ENCODE measurements around the gene MARCHF9. TPM values are rescaled to one million over a fixed set of nuclear protein-coding genes. Genes with fewer than 3 reads are reported as not detected.
A peak's percentile ranks its signal among the peaks of the same experiment; 100 is the strongest.

MARCHF9 gene
- total RNA-seq, 2 experiments from 2014 or later, result 29.2 to 31.4 TPM

DNA sequence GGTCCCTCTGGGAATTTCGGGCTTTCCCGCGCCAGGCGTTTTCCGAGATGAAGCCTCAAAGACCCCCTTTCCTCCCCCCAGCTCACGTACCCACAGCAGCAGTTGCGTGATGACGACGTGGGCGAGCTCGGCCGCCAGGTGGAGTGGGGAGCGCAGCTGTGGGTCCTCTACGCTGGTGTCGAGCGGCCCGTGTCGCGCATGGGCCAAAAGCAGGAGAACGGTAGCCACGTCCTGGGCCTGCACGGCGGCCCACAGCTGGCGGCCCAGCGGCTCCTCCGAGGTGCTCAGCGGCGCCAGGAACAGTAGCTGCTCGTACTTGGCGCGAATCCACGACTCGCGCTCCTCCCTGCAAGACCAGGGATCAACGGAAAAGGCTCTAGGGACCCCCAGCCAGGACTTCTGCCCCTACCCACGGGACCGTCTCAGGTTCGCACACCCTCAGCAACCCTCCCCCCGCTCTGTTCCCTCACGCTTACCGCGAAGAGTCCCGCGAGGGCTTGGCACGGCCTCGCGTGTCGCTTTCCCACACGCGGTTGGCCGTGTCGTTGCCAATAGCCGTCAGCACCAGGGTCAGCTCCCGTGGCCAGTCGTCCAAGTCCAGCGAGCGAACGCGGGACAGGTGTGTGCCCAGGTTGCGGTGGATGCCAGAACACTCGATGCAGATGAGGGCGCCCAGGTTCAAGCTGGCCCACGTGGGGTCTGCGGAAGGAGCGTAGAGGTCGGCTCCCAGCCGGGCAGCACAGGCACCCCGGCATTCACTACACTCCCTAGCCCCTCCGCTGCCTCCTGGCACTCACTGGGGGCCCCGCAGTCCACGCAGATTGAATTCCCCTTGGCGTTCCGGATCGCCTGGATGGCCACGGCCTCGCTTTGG is 27.8 kb upstream of the MARCHF9 start:
- POLR2A ChIA-PET, result interaction anchor here (1.0 kb wide), 1 partner anchor 18 kb away, joined by 3 read pairs; the partner anchor contains the start of gene TSPAN31
- Mint-ChIP-seq H3K4me3 (no peak overlapping the region), H3K27me3 (no peaks in the 10 kb centered on the region), H3K27ac (no peak overlapping the region), H3K4me1 (peaks cover 2% of the 10 kb centered on the region), H3K36me3 (ENCODE audit: low read depth) (peaks cover 65% of the 10 kb centered on the region), H3K9me3 (no peaks in the 10 kb centered on the region)
- CTCF ChIA-PET, result interaction anchor here (1.9 kb wide), 1 partner anchor 14 kb away, joined by 10 read pairs; no protein-coding TSS in a partner anchor
- peak; percentile 16 for DNase-seq

DNA sequence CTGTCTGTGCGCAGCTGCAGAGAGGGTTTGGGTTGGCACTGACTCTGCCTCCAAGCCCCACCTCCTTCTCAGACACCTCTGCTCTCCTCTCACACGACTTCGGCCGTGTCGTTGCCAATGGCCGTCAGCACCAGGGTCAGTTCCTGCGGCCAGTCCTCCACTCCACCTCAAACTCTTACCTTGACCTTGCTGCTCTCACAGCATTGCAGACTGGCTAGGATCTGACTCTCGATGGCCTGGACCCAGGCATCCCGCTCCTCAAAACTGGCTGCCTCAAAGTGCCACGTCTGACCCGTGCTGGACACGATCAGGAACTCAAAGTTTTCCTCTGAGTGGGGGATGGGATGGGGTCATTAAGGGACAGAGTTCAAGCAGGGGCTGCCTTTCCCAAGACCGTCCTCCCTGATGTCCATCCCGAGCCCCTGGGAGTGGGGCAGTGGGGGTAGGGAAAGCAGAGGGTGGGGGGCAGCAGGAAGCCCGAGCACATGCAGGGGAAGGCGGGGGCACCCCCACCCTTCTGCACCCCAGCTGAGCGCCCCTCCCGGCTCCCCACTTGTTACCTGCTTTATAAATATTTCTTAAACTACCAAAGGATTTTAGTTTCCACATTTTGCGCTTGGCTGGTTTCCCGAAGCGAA is 27.0 kb upstream of the MARCHF9 start:
- H3K4me3 Mint-ChIP-seq, result no peak overlapping the region
- H3K36me3 Mint-ChIP-seq (ENCODE audit: low read depth), result peaks cover 72% of the 10 kb centered on the region

DNA sequence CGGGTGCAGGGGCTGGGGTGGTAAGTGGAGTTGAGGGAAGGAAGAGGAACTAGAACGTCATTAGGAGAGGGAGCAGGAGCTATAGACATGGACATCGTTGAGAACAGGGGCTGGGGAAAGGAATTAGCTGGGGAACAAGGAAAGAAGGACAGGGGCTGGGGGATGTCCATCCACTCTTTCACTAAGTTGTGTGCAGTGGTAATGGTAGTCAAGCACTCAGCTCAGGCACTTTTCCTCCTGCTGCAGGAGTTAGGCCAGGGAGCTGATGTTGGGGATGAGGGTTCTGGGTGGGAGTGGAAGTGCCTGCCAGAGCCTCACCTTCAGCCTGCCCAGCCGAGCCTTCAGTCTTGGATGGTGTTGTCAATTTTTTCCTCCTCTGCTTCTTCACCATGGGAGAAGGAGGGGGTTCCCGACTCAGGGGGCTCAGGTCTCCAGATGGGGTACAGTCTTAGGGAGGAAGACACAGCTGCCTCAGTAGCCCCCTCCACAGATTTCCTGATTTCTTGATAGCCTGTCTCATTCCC is 25.5 kb upstream of the MARCHF9 start:
- peaks cover 2% of the 10 kb centered on the region for H3K4me1 Mint-ChIP-seq
- no peaks in the 10 kb centered on the region for H3K9me3 Mint-ChIP-seq
- no peak overlapping the region for H3K4me3 Mint-ChIP-seq
- CTCF ChIA-PET, result interaction anchor here (0.9 kb wide), 1 partner anchor 12 kb away, joined by 4 read pairs; no protein-coding TSS in a partner anchor
- no peaks in the 10 kb centered on the region for H3K27me3 Mint-ChIP-seq
- H3K27ac Mint-ChIP-seq, result no peak overlapping the region
- DNase-seq, result no peak
- peaks cover 82% of the 10 kb centered on the region for H3K36me3 Mint-ChIP-seq (ENCODE audit: low read depth)
- POLR2A ChIA-PET, result interaction anchor here (0.9 to 5.2 kb wide), 4 partner anchors 8 to 129 kb away, joined by 3 to 25 read pairs (median 4); partner anchors contain the start of gene TSPAN31

More for the DNA sequence above, 27.0 kb upstream of the MARCHF9 start:
- Mint-ChIP-seq H3K9me3 (no peaks in the 10 kb centered on the region), H3K27me3 (no peaks in the 10 kb centered on the region), H3K27ac (no peak overlapping the region), H3K4me1 (peaks cover 2% of the 10 kb centered on the region)
- ChIA-PET POLR2A (interaction anchor here (5.2 kb wide), 1 partner anchor 13 kb away, joined by 25 read pairs; no protein-coding TSS in a partner anchor), CTCF (no interaction called here)
- DNase-seq, result peak; percentile 15

DNA sequence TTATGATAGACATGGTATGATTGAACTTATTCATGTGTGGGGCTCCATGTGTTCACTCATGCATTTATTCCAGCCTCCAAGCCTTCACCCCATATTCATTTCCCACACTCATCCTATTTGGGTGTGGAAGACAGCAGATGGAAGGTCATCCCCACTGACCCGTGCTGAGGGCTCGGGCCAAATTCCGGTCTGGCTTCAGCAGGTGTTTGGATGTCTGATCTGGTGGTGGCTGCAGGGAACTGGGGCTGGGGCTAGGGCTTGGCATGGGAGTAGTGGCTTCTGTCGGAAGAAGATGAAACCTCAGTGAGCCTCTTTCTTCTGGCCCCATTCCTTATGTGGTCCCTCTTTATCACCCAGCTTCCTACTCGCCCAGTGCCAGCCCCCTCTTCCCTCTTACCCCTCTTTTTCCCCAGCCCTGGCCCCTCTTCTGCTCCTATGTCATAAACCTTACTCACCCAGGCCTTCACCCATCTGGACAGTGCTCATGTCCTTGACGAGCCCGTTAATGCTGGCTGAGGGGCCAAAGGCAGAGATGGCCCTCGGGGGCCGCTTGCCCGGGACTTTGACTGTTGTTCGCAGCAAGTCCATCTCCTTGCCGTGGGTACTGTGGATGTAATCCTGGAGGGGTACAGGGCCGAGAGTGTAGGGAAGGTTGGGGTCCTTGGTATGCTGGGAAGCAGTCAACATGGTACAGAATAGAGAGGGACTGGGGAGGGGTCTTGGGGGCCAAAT is 24.4 kb upstream of the MARCHF9 start:
- Mint-ChIP-seq H3K27ac (no peak overlapping the region), H3K4me3 (no peak overlapping the region), H3K9me3 (no peaks in the 10 kb centered on the region), H3K27me3 (no peaks in the 10 kb centered on the region), H3K36me3 (ENCODE audit: low read depth) (peaks cover 84% of the 10 kb centered on the region), H3K4me1 (peaks cover 3% of the 10 kb centered on the region)
- POLR2A ChIA-PET, result interaction anchor here (1.5 to 5.2 kb wide), 4 partner anchors 7 to 14 kb away, joined by 4 to 25 read pairs (median 8); partner anchors contain the start of gene TSPAN31
- CTCF ChIA-PET, result no interaction called here
- no peak for DNase-seq

DNA sequence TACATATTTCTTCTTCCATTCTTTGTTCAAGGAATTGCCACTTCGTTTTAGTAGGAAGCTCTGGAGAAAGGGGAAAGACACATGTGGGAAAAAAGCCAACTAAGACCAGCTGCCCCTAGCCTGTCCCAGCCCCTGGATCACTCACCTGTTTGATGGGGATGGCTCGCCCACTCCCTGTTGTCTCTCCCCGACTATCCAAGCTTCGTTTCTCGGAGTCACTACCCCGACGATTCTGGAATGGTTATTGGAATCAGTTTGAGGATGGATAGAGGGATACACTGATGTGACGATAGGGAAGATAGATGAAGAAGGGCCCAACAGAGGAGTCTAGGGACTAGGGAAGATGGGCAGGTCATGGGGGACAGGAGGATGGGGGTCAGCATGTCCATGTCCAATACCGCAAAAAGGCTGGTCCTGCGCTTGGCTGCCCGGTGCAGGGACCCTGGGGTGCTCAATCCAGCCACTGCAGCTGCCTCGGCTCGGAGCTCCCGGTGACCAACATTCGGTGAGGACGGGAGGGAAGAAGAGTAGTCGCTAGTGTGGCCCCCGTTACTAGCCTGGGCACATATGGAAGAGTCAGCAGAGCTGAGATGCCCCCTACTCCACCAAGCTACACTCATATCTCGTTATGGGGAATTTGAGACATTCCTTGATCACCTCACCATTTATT is 23.4 kb upstream of the MARCHF9 start:
- DNase-seq, result no peak
- Mint-ChIP-seq H3K4me3 (no peak overlapping the region), H3K4me1 (peaks cover 6% of the 10 kb centered on the region), H3K9me3 (no peaks in the 10 kb centered on the region), H3K27me3 (no peaks in the 10 kb centered on the region), H3K27ac (no peak overlapping the region), H3K36me3 (ENCODE audit: low read depth) (peaks cover 84% of the 10 kb centered on the region)
- ChIA-PET CTCF (no interaction called here), POLR2A (interaction anchor here (0.7 to 5.2 kb wide), 3 partner anchors 8 to 37 kb away, joined by 3 to 25 read pairs (median 11); partner anchors contain the start of gene OS9)

DNA sequence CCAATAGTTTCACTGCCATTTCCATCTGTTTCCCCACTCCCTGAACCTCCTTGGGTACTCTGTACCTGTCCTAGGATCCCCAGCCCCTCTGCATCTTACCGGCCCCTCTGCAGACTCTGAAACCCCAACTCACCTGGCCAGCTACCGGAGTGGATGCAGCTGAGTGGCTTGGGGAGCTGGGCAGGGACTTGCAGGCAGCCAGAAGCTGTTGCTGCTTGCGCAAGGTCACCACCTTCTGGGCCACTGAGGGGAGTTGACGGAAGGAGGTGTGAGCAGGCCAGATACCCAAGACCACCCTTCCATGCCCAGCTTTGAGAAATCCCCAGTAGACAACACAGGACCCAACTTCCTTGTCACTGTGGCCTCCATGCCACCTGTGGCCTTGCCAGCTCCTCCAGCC is 22.6 kb upstream of the MARCHF9 start:
- CTCF ChIA-PET, result no interaction called here
- Mint-ChIP-seq H3K4me1 (peaks cover 10% of the 10 kb centered on the region), H3K27me3 (no peaks in the 10 kb centered on the region), H3K4me3 (no peak overlapping the region), H3K9me3 (no peaks in the 10 kb centered on the region), H3K36me3 (ENCODE audit: low read depth) (peaks cover 84% of the 10 kb centered on the region), H3K27ac (no peak overlapping the region)
- POLR2A ChIA-PET, result interaction anchor here (1.2 to 5.2 kb wide), 3 partner anchors 9 to 11 kb away, joined by 4 to 25 read pairs (median 11); no protein-coding TSS in a partner anchor
- no peak for DNase-seq

DNA sequence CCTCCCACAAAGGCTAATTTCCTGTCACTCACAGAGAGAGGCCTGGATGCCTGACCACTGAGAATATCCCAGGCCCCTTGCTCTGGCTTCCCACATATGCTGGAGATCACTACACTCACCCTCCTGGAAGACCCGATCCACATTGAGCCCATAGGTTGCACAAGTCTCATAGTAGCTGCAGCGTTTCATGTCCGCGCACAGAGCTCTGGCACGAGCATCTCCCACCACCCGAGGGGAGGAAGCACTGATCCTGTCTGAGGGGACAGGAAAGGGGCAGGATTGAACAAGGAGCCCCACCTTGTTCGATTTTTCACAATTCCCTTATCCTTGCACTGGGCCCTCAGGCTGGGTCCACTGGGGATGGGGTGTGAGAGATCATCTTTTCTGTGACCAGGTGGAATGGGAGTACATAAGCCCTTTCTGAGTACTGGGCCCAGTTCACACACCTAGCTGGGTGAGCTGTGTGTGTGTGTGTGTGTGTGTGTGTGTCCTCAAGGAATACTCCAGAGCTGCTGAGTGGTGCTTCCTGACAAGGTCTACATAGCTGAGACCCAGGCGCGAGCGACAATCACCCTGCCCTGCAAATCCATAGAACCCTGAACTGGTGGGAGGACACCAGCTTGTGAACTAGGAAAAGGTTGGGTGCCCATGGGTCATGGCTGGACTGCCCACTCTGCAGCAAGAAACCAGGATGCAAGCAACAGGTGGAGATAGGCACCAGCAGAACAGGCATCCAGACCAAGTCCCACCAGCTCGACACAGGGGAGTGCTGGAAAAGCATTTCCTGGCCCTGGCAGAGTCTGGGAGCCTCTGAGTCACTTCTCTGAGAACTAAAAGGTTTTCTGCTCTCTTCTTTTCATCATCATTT is 21.9 kb upstream of the MARCHF9 start:
- peaks cover 10% of the 10 kb centered on the region for H3K4me1 Mint-ChIP-seq
- no peaks in the 10 kb centered on the region for H3K27me3 Mint-ChIP-seq
- DNase-seq, result no peak
- H3K4me3 Mint-ChIP-seq, result no peak overlapping the region
- POLR2A ChIA-PET, result interaction anchor here (1.2 to 5.2 kb wide), 3 partner anchors 8 to 12 kb away, joined by 4 to 25 read pairs (median 11); no protein-coding TSS in a partner anchor
- H3K36me3 Mint-ChIP-seq (ENCODE audit: low read depth), result peaks cover 78% of the 10 kb centered on the region
- CTCF ChIA-PET, result no interaction called here
- H3K27ac Mint-ChIP-seq, result peak overlapping the region; percentile 23
- no peaks in the 10 kb centered on the region for H3K9me3 Mint-ChIP-seq

DNA sequence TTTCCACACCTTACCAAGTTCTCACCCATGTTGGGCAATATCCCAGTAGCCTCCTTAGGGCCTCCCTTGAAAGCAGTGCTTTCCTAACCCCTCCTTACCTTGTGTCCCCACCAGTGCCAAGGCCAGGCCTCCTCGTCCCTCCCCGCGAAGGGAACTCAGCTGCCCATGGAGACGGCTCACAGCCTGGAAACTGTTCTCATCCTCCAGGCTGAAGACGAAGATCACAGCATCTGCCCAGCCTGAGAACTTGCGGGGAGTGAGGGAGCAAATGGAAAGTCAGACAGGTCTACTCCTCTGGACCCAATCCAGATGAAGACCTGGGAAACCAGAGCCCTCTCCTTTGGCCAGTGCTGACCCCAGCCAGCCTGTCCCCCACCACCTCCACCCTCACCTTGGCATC is 21.0 kb upstream of the MARCHF9 start:
- ChIA-PET POLR2A (interaction anchor here (3.2 kb wide), 1 partner anchor 11 kb away, joined by 11 read pairs; no protein-coding TSS in a partner anchor), CTCF (no interaction called here)
- no peak for DNase-seq
- Mint-ChIP-seq H3K36me3 (ENCODE audit: low read depth) (peaks cover 73% of the 10 kb centered on the region), H3K4me3 (no peak overlapping the region), H3K4me1 (peaks cover 12% of the 10 kb centered on the region), H3K9me3 (no peaks in the 10 kb centered on the region), H3K27ac (no peak overlapping the region), H3K27me3 (no peaks in the 10 kb centered on the region)

DNA sequence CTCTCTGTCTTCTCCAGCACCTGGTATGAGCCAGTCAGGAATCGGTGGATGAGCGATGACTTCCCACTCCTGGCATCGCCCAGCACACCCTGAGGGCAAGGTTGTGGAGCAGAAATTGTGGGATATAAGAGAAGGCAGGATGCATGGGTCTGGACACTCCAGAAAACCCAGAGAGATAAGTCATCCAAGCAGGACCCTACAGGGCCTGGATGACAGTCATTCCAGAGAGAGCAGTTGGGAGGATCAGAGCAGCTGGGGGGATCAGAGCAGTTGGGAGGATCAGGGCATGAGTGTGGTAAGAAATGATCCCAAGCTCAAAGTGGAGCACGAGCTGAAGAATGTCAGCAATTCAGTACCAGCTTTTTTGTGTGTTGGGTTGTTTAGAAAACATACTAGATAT is 20.3 kb upstream of the MARCHF9 start:
- no peak overlapping the region for H3K27ac Mint-ChIP-seq
- DNase-seq, result no peak
- H3K36me3 Mint-ChIP-seq (ENCODE audit: low read depth), result peaks cover 74% of the 10 kb centered on the region
- H3K9me3 Mint-ChIP-seq, result no peaks in the 10 kb centered on the region
- ChIA-PET POLR2A (interaction anchor here (1.4 kb wide), 1 partner anchor 15 kb away, joined by 6 read pairs; no protein-coding TSS in a partner anchor), CTCF (no interaction called here)
- H3K4me1 Mint-ChIP-seq, result peaks cover 18% of the 10 kb centered on the region
- H3K4me3 Mint-ChIP-seq, result no peak overlapping the region
- no peaks in the 10 kb centered on the region for H3K27me3 Mint-ChIP-seq

DNA sequence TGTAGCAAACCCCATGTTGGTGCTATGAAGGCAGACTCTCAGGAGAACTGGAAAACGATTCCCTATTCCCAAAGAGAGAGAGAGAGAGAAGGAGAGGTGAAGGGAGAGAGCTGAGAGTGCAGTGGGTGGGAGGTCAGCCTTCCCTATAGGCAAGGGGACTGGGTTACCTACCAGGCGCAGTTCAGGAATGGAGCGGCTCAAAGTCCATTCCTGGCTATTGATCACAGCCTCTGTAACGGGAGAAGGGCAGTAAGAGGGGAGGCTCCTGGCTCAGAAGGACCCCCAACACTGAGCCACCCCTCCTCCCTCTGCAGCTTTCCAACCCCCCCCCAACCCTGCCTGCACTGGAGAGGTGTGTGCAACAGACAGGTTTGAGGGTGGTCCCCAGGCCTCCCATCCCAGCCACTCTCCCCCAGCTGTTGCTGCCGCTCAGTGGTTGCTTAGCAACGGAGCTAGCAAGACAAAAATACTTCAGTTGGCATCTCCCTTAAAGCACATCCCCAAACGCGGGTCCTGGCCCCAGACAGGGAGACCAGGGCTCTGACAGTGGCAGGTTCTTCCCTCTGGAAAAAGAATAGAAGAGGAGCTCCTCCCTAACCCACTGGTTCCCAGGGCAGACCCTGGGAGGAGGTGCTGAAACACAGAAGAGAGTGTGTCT is 19.6 kb upstream of the MARCHF9 start:
- Mint-ChIP-seq H3K4me1 (peaks cover 24% of the 10 kb centered on the region), H3K27me3 (no peaks in the 10 kb centered on the region), H3K9me3 (no peaks in the 10 kb centered on the region), H3K36me3 (ENCODE audit: low read depth) (peaks cover 67% of the 10 kb centered on the region), H3K4me3 (no peak overlapping the region), H3K27ac (no peak overlapping the region)
- ChIA-PET CTCF (no interaction called here), POLR2A (interaction anchor here (1.4 kb wide), 1 partner anchor 16 kb away, joined by 6 read pairs; no protein-coding TSS in a partner anchor)
- no peak for DNase-seq
